ENCODE data around the gene SBF2.

- TF ChIP-seq CTCF (IDR thresholded peaks at IDR 0.05) (no peak), POLR2A (IDR thresholded peaks at IDR 0.05) (no peak)
Measured at GRCh38 chr11:10329356-10329755, 35.3 kb upstream of the SBF2 start.
